T-helper 22 cell (primary cell): ENCODE results near the gene STAMBPL1.

Experiments
- DNase-seq: peaks from one replicate; pipeline ENCODE4 v3.0.0-alpha.2; 2020; ENCODE audit warnings: low read depth

The STAMBPL1 gene

DNA sequence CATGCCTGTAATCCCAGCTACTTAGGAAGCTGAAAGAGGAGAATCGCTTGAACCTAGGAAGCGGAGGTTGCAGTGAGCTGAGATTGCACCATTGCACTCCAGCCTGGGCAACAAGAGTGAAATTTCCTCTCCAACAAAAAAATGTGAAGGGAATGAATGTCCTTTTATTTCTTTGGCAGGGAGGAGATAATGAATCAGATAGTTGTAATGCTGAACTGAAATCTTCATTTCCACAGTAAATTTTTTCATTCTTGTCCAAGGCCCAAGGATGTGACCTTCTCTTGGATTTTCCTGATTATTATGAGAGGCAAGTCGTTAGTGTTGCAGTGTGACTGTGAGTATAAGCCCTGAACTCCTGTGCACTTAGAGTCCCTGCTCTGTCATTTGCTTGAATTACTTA lies 13.6 kb downstream of the STAMBPL1 start:
- no peak for DNase-seq

DNA sequence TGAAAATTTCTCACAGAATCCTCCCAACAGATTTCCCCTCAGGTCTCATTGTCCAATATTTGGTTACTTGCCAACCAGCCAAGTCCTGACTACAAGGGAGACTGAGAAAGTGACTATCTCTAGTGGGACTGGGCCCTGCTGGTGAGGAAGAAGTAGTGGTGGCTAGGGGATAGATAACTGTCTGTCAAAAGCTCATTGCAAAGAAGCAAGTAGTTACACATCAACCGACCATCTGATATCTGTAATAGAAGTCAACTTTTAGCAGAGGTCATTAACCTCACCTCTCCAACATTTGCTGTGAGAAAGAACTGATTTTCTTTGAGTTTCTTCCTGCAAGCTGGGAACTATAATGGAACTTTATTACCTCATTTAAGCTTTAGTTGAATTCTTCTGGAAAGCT lies 15.2 kb downstream of the STAMBPL1 start:
- DNase-seq: no peak

DNA sequence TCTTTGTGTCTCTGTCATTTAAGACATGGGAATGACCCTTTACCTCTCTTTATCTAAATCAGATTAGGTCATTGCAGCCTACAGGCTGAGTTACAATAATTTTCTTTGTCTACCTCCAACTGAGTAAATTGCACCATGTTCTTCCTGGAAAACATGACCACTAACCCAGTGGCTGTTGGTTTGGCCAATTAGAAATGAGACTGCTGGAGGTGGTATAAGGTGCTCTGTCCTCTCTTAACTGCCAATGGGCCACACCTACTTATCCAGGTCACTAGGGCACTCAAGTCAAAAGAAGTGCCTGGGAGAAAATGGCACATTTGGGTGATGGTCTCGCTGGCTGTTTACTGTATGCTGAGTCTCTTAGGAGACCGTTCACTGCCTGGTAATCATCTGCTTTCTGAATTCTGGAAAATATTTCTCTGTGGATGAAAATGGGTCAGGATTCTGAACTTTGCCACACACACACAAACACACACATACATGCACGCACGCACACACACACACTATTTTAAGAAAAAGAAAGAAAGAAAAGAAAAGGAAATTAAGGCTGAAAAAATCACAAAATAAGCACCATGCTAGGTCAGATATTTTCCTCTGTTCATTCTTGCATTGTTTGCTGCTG lies 16.4 kb downstream of the STAMBPL1 start:
- DNase-seq: no peak

DNA sequence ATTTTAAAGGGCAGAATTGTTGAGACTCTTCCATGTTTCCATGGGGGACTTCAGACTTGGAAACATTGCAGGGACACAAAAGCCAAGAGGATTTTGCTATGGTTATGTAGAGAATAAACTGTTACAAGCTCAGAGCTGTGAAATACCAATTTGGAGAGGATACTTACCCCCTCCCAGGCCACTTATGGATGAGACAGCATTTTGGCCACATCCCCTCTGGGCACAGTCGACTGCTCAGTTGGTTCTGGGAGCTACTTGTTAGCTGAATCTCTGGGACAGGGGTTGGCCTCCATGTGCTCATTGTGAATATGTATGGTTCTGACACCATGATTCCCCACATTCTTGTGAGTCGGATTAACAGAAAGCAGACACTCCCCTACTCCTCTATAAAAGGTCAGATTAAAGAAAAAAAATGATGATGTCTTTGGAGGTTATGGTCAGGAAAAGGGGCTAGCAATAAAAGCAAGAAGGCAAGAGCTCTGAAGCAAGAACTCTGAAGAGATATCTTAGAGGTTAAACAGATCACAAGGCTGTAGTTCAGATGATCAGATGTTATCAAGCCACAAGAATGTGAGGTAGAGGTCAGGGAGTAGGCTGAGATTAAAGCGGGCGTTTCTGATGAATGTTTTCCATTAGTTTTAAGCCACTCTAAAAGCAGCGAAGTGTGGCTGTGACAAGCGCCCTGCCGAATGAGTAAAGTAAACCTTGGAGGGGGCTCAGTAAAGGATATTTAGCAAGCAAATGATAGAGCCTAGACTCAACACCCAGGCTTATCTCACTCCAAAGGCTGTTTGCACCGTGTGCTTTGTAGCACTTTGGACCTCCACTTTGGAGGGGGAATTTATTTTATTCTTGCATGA lies 17.2 kb downstream of the STAMBPL1 start:
- no peak for DNase-seq

DNA sequence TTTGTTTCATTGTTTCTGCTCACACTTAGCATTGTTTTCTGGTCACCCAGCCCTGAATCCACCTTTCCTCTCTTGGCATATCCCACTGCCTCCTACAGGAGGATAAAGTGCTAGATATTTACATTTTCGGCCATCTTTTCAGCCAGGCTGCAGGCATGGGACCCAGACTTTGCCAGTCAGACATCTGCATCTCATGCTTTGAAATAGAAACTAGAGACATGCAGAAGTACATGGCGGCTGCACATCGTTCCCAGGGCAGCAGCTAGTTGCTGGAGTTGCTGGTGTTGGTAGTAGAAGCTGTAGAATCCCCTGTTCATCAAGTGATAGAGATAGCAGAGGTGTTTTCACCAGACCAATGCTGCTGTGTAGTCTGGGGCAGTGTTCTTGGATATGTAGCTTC lies 18.7 kb downstream of the STAMBPL1 start:
- DNase-seq: no peak

DNA sequence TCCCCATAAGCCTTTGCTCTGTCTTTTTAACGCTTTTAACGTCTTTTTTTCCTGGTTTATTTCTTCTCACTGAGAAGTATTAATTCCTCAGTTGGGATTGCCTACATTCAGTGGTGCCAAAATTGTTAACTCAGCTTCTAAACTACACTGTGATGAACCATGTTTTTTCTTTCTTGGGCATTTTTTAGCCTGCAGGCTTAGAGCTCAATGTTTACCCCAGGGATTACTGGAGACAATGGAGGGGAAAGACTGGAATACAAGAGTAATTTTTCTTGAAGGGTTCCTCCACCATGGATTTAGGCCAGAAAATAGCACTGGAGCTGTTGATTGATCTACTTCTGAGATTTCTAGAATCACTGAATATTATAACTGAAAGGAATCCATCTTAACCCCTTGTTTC lies 19.8 kb downstream of the STAMBPL1 start:
- no peak for DNase-seq

DNA sequence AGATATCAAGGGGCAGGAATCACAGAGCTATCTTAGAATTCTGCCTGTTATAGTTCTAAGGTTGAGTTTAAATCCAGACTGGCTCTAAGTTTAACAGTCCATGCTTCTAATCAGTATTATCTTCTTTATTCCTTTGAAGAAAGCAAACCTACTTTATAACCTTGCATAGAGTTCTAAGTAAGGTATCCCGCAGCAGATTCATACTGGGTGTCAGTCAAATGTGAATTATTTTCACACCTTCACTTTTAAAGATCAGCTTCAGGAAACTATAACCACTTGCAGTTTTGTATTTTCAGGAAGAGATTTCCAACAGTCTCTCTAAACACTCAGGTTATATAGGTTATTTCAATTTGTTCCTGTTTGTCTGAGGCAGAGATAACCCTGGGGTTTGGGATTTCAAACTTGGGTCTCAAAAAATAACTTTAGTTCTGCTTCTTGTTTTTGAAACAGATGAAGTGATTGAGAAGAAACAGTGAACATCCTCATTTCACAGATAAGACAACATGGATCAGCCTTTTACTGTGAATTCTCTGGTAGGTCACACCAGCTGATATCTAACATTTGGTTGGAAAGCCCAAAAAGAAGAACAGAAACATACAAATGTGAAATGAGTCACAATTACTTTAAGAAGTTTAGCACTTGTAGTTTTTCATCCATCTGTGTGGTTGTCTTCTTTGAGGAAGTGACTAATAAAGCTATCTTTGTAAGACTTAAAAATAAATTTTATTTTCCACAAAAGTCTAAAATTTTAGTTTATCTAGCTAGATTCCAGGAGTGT lies 21.4 kb downstream of the STAMBPL1 start:
- DNase-seq: no peak

DNA sequence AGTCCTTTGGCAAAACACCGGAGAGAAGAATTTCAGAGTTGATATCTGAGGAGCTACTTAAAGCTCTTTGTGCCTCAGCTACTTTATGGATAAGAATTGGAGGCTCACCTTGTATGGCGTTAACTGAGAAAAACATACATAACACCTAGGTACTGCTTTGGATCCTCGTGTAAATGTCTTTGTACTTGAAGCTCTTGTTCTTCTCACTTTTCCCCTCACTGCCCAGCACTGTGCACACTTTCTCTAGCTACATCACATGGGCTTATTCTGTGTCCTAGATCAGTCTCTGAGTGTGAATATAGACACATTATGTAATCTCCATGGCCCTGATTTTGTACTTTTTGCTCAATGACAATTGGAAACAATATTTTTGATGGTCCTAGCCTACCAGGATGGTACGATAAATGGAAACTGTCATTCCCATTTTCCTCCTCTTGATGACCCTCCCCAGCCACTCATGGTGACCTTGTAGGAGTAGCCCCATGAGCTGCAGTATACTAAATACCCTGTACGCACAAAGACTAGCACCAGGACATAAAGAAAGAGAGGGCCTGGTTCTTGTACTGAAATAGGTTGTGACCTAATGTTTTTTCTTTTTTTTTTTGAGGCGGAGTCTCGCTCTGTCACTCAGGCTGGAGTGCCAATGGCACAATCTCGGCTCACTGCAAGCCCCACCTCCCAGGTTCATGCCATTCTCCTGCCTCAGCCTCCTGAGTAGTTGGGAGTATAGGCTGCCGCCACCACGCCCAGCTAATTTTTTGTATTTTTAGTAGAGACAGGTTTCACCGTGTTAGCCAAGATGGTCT lies 22.1 kb downstream of the STAMBPL1 start:
- no peak for DNase-seq

DNA sequence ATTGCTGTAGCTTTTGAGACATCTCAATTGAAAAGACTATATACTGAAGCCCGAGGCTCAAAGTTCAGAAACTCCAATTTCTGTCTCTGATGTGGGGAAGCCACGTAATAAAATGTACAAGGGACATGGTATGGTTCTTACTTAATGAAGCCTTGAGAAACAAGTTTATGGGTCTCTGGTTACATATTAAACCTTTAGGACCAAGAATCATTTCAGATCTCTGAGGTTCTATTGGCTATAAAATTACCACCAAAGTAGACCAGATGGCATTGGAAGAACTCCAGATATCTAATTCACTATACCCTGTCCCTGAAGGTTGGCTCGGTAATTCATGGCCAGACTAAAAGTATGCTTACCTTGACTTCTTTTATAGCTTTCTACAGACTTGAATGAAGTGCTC lies 23.7 kb downstream of the STAMBPL1 start:
- no peak for DNase-seq

DNA sequence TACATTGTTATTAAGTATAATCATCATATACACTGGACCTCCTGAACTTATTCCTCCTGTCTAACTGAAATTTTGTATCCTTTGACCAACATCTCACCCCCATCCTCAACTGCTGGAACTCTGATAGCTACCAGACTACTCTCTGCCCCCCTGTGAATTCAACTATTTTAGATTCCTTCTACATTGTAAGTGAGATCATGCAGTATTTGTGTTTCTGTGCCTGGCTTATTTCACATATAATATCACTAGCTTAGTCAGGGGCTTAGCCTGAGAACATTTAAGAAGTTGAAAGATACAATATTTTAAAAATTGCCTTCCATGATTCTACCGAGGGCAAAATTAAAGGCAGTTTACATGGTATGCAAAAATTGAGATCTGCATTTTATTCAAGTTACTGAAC lies 26.9 kb downstream of the STAMBPL1 start:
- no peak for DNase-seq

DNA sequence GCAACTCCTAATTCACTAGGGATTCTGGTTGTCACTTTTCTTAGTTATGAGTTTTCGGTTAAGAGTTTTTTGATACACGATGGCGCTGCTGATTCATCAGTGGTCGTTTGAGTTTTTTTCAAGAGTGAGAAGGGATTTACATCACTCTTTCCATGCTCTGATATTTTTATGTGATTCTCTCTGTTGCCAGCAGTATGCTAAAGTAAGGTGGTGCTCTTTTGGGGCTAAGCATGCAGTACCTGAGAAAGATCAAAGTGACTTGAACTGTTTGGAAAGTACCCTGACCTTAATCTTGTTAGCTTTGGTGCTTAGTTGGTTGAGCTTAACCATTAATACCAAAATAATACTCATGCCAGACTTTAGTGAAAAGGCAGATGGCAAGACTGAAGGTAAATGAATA lies 28.1 kb downstream of the STAMBPL1 start:
- no peak for DNase-seq

DNA sequence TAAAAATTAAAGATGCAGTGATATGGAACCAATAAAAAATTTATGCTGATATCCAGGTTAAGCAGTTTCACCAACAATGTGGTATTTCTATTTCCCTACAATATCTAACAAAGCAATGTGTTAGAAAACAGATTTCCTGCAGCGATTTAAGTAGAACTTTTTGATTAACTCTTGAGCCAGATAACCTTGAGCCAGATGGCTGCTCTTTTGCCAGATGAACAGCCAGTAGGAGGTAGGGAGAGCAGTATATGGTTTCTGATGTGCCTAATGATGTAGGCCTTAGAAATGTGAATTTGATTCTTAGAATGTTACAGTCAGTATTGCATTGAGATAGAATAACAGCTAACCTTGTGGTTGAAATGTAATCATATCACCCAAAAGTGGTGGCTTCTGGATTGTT lies 31.1 kb downstream of the STAMBPL1 start:
- DNase-seq: no peak

DNA sequence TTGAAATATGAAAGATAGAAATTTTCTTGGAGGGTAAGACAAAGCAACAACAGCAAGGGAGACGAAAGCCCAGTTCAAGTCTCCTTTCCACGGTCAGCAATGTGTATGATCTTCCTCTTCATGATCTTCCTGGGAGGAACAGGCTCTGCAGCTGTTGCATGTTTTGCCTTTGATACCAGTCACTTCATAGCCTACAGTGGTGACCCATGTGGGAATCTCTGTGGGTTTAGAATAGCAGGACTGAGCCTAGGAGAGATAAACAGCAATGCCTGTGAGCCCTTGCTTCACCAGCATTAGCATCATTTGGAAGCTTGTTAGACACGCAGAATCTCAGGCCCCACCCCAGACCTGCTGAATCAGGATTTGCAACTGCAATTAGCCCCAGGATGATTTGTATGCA lies 31.8 kb downstream of the STAMBPL1 start:
- DNase-seq: no peak

DNA sequence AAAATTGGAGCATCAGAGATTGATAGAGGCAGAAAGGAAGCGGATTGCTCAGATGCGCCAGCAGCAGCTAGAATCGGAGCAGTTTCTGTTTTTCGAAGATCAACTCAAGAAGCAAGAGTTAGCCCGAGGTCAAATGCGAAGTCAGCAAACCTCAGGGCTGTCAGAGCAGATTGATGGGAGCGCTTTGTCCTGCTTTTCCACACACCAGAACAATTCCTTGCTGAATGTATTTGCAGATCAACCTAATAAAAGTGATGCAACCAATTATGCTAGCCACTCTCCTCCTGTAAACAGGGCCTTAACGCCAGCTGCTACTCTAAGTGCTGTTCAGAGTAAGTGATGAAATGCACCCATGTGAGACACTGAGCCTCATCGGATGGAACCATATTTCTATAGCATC lies 33.1 kb downstream of the STAMBPL1 start:
- no peak for DNase-seq

DNA sequence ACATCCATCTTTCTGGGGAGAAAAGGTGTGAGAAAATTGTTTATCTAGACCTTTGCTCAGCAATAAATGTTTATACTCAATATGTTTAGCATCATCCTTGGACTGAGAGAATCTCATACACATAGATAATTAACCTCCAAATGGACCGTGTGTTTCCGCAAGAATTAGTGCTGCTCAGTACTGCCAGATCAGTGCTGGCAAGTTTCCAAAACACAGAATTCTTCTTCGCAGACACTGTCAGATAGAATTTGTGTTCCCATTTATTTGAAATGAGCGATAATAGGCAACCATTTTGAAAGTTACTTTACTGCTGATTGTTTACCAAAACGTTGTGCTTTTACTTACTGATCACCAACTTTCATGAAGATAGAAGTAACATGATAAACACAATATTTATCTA lies 33.7 kb downstream of the STAMBPL1 start:
- DNase-seq: no peak

DNA sequence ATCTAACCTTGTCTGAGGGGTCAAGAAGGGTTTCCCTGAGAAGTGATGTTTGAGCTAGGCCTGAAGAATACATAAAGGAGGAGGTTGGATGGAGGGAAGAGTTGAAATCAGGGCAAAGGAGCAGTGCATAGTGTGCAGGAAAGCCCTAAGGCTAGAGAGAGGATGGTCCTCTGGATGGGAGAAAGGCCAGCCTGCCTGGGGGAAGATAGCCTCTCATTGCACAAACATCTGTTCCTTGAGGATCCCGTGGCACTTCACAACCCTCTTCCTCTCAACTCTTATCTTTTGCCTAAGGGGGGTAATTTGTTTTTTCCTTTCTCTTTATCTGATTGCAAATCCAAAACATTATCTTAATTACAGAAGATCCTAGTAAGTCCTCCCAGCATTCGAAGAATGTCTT lies 35.7 kb downstream of the STAMBPL1 start:
- DNase-seq: no peak

DNA sequence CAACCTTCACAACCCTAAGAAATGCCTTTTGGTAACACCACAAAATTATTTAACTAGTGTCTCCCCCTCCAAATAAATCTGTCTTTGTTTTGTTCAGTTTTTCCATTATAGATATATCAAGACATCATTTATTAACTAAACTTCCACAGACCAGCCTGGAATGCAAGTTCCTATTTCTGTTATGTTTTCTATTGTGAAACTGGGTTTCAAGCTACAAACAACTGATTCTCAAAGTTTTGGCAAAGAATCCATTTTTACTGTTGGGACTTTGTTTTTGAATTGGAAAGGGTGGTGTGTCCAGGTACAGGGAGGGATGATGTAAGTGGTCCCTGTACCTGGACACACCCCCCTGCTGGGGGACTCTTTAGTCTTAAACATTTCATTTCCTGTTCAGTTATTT lies 36.2 kb downstream of the STAMBPL1 start:
- no peak for DNase-seq

DNA sequence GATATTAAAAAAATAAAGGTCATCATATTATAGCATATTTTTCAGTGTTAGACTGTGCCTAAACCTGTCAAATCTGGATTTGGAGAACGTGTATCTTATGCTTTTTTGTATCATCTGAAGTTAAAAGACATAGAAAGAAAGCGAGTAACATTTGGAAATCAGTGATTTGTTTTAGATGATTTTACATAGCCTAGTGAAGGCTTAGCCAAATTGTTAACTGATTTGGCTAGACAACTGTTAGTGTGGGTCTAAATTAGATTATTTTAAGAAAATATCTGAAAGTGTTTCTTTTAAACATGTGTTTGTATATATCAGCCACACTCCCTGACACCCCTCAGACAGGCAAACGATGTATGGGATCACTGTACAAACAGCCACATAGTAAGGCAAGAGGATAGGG lies 36.9 kb downstream of the STAMBPL1 start:
- no peak for DNase-seq

DNA sequence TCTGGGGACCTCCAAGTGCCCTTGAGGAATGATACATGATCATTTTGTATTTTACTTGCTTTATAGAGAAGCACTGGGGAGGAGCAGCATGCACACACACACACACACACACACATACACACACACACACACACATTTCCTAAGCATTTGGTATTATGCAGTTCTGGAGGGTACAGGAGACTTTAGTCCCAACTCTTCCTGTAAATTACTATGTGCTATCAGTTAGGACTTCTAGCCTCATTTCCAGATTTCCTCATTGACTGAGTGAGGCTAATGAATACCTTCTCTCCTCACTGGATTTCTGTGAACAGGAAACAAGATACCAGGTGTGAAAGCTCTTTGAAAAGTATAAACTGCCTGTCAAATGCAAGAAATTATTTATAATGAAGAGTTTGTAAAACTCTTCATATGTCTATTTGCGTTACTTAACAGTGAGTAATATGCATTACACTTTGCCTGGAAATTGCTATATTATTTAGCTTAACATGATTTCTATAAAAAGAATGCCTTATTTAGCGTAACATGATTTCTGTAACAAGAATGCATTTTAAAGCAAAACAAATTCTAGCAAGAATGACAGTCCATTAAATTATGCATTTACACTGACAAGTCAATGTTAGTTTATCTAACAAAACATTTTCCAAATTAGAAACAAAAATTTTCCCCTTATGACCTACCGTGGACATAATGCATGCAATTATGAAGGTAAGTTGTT lies 38.3 kb downstream of the STAMBPL1 start:
- DNase-seq: no peak

DNA sequence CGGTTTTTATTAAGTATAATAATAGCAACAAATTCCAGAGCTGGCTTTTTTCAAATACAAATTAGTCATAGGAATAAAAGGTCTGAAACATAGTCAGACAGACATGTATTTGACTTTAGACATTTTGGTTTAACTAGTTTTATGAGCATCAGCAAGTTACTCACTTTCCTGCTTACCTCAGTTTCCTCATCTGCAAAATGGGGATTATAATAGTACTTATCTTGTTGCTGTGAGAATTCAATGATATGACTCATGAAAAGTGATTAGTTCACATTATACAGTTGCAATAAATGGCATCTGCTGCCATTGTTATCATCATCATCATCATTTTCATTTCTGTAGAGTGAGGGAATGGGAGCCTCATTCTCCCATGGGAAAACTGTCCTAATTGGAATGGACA lies 39.0 kb downstream of the STAMBPL1 start:
- DNase-seq: no peak

DNA sequence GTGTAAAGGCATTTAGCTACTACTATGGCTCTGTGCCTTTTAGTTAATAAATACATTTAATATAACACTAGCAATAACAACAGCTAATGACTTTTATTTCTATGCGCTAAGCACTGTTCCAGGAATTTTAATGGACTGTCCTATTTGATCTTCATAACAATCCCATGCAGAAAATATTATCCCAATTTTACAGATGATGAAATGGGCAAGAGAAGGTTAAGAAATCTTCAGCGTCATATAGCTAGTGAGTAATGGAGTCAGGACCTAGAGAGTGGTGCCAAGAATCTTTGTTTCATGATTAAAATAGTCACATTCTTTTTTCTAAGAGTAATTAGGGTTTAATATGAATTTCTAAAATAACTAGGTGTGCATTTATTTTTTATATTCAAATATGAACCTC lies 40.2 kb downstream of the STAMBPL1 start:
- no peak for DNase-seq
